OCI-LY7 (cell line): Measurements from ENCODE around the gene IL6ST. TPM values are rescaled to one million over a fixed set of nuclear protein-coding genes. Genes with fewer than 3 reads are reported as not detected.

ENCODE experiments used
- BruUV-seq: library from RNA; stranded (reverse); fragments of 400-500 nt; replicated peaks from 2 replicates; lab custom pipeline; 2021; lab: Mats Ljungman, UMichigan
- CTCF ChIA-PET: fragments of 300-600 bp; sonication (Branson Sonifier 250); formaldehyde crosslinking; loops from one replicate; lab custom pipeline; 2022; ENCODE audit warnings: antibody characterized with exemption; ENCODE audit not compliant: unreplicated experiment; lab: Charles Lee
- POLR2A ChIA-PET: fragments of 300-600 bp; sonication (Branson Sonifier 250); formaldehyde crosslinking; loops from one replicate; lab custom pipeline; 2022; ENCODE audit warnings: antibody characterized with exemption; lab: Charles Lee
- DNase-seq: peaks from one replicate; pipeline ENCODE4 v3.0.0-alpha.2; 2015; ENCODE audit warnings: low spot score
- H2AFZ ChIP-seq: fragments of 200-600 bp; sonication (generic), shearing (Covaris generic); 2 replicates; pipeline ENCODE4 v1.6.1; 2014; ENCODE audit warnings: mild to moderate bottlenecking, antibody characterized with exemption, low read length, moderate library complexity
- H3K27ac ChIP-seq: fragments of 200-600 bp; sonication (generic); 2 replicates; pipeline ENCODE4 v1.5.1; 2014; ENCODE audit warnings: mixed run types, low read depth, mild to moderate bottlenecking, moderate library complexity, low read length, inconsistent platforms; ENCODE audit not compliant: poor library complexity, severe bottlenecking
- H3K36me3 ChIP-seq: fragments of 200-600 bp; sonication (generic); 2 replicates; pipeline ENCODE4 v1.6.1; 2014; ENCODE audit warnings: mild to moderate bottlenecking, antibody characterized with exemption, low read length, moderate library complexity, mixed read lengths; ENCODE audit not compliant: insufficient read depth
- H3K4me1 ChIP-seq: fragments of 200-600 bp; sonication (generic); 2 replicates; pipeline ENCODE4 v1.5.1; 2014; ENCODE audit warnings: mild to moderate bottlenecking, low read length; ENCODE audit not compliant: insufficient read depth, poor library complexity, severe bottlenecking
- H3K4me2 ChIP-seq: fragments of 200-600 bp; sonication (generic); 2 replicates; pipeline ENCODE4 v1.6.1; 2014; ENCODE audit warnings: mild to moderate bottlenecking, low read length
- H3K4me3 ChIP-seq: fragments of 200-600 bp; sonication (generic); 2 replicates; pipeline ENCODE4 v1.5.1; 2014; ENCODE audit warnings: mild to moderate bottlenecking, low read depth, low read length; ENCODE audit not compliant: poor library complexity, severe bottlenecking
- H3K79me2 ChIP-seq: fragments of 200-600 bp; sonication (generic); 2 replicates; pipeline ENCODE4 v1.6.1; 2016; ENCODE audit warnings: low read depth, mild to moderate bottlenecking, low read length, moderate library complexity, mixed read lengths; ENCODE audit not compliant: insufficient read depth
- H3K9me2 ChIP-seq: fragments of 200-600 bp; sonication (generic); 2 replicates; pipeline ENCODE4 v1.6.1; 2016; ENCODE audit warnings: mild to moderate bottlenecking, low read length, mixed read lengths; ENCODE audit not compliant: insufficient read depth
- H3K9me3 ChIP-seq: fragments of 200-600 bp; sonication (generic); 2 replicates; pipeline ENCODE4 v1.6.1; 2014; ENCODE audit warnings: mild to moderate bottlenecking, mixed run types, low read length, mixed read lengths
- H4K20me1 ChIP-seq: fragments of 200-600 bp; sonication (generic); 2 replicates; pipeline ENCODE4 v1.6.1; 2014; ENCODE audit warnings: mild to moderate bottlenecking, antibody characterized with exemption, low read length, moderate library complexity, mixed read lengths; ENCODE audit not compliant: insufficient read depth
- EZH2phosphoT487 ChIP-seq: fragments of 200-600 bp; sonication (generic); IDR thresholded peaks from 2 replicates; pipeline ENCODE4 v1.6.1; 2018; ENCODE audit warnings: low read depth, borderline replicate concordance, mild to moderate bottlenecking, mixed run types, antibody characterized with exemption, low read length, moderate library complexity, mixed read lengths
- intact Hi-C: fragments of 100-400 bp; cut with micrococcal nuclease; formaldehyde crosslinking; loops from one replicate; pipeline ENCODE4 v1.10.0; 2022; ENCODE audit not compliant: unreplicated experiment
- total RNA-seq, 2 experiments: library from RNA; depleted of rRNA in 1 of 2; stranded (reverse); fragments of >200 nt in 1 of 2; shearing (Covaris generic) in 1 of 2; gene quantifications; 2 replicates each; pipeline ENCODE4 v1.2.3, GENCODE V29; 2014 to 2022
- TF ChIP-seq, protein P1 (sequence below): fragments of 200-600 bp; sonication (generic); conservative IDR thresholded peaks from 2 replicates; pipeline ENCODE4 v1.5.1; 2014; ENCODE audit warnings: mild to moderate bottlenecking, antibody characterized with exemption, low read length, moderate library complexity, mixed read lengths

The IL6ST gene
- total RNA-seq, 2 experiments from 2014 or later, result 5.6 to 13.3 TPM

DNA sequence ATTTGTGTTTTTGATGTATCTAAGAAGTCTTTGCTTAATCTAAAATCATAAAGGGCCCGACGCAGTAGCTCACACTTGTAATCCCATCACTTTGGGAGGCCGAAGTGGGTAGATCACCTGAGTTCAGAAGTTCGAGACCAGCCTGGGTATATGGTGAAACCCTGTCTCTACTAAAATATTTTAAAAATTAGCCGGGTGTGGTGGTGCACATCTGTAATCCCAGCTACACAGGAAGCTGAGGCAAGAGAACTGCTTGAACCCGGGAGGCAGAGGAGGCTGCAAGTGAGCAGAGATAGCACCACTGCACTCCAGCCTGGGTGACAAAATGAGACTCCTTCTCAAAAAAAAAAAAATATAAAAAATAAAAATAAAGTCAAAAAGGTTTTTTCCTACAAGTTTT, 9.6 kb downstream of the IL6ST start:
- no peaks in the 10 kb centered on the region for H3K4me1 ChIP-seq

DNA sequence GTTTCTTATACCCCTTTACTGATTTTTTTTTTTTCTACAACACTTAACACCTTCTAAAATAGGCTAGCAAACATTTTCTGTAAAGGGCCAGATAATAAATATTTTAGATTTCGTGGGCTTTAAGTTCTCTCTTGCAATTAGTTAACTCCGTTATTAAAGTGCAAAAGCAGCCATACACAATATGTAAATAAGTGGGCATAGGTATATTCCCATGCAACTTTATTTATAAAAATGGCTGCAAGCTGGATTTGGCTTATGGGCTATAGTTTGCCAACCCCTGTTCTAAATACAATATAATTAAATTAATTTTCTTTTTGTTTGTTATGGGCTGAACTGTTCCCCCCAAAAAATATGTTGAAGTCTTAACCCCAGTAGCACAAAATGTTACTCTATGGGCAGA, 10.8 kb downstream of the IL6ST start:
- H3K4me1 ChIP-seq, result no peaks in the 10 kb centered on the region
- no peak overlapping the region for H2AFZ ChIP-seq
- H3K4me3 ChIP-seq, result no peak overlapping the region
- no peaks in the 10 kb centered on the region for H3K79me2 ChIP-seq
- POLR2A ChIA-PET, result interaction anchor here (1.3 kb wide), 2 partner anchors 18 to 30 kb away, joined by 3 to 5 read pairs; no protein-coding TSS in a partner anchor
- H4K20me1 ChIP-seq, result no peaks in the 10 kb centered on the region
- CTCF ChIA-PET, result no interaction called here
- H3K9me3 ChIP-seq, result no peaks in the 10 kb centered on the region; the same call in 1 of the 2 replicates
- BruUV-seq, result no TSS peak
- no peaks in the 10 kb centered on the region for H3K9me2 ChIP-seq
- no peak overlapping the region for H3K4me2 ChIP-seq
- intact Hi-C loops, result no loop called here
- H3K27ac ChIP-seq, result no peak overlapping the region
- no peak for DNase-seq
- H3K36me3 ChIP-seq, result peaks cover 5% of the 10 kb centered on the region; the same call in 1 of the 2 replicates
- TF ChIP-seq, protein P1, sequence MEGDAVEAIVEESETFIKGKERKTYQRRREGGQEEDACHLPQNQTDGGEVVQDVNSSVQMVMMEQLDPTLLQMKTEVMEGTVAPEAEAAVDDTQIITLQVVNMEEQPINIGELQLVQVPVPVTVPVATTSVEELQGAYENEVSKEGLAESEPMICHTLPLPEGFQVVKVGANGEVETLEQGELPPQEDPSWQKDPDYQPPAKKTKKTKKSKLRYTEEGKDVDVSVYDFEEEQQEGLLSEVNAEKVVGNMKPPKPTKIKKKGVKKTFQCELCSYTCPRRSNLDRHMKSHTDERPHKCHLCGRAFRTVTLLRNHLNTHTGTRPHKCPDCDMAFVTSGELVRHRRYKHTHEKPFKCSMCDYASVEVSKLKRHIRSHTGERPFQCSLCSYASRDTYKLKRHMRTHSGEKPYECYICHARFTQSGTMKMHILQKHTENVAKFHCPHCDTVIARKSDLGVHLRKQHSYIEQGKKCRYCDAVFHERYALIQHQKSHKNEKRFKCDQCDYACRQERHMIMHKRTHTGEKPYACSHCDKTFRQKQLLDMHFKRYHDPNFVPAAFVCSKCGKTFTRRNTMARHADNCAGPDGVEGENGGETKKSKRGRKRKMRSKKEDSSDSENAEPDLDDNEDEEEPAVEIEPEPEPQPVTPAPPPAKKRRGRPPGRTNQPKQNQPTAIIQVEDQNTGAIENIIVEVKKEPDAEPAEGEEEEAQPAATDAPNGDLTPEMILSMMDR, result no peak
- TF ChIP-seq EZH2phosphoT487, result no peak

More for the DNA sequence above, 9.6 kb downstream of the IL6ST start:
- no peak overlapping the region for H2AFZ ChIP-seq
- no TSS peak for BruUV-seq
- no peaks in the 10 kb centered on the region for H4K20me1 ChIP-seq
- POLR2A ChIA-PET, result interaction anchor here (0.5 to 1.3 kb wide), 3 partner anchors 11 to 473 kb away, joined by 3 to 5 read pairs (median 4); no protein-coding TSS in a partner anchor
- no peak for DNase-seq
- no peak overlapping the region for H3K27ac ChIP-seq
- no peaks in the 10 kb centered on the region for H3K9me2 ChIP-seq
- no peaks in the 10 kb centered on the region; the same call in 1 of the 2 replicates for H3K9me3 ChIP-seq
- CTCF ChIA-PET, result no interaction called here
- no peaks in the 10 kb centered on the region for H3K79me2 ChIP-seq
- H3K4me3 ChIP-seq, result no peak overlapping the region
- H3K4me2 ChIP-seq, result no peak overlapping the region
- intact Hi-C loops, result no loop called here
- TF ChIP-seq, protein P1, result no peak
- TF ChIP-seq EZH2phosphoT487, result no peak
- peaks cover 5% of the 10 kb centered on the region; the same call in 1 of the 2 replicates for H3K36me3 ChIP-seq

DNA sequence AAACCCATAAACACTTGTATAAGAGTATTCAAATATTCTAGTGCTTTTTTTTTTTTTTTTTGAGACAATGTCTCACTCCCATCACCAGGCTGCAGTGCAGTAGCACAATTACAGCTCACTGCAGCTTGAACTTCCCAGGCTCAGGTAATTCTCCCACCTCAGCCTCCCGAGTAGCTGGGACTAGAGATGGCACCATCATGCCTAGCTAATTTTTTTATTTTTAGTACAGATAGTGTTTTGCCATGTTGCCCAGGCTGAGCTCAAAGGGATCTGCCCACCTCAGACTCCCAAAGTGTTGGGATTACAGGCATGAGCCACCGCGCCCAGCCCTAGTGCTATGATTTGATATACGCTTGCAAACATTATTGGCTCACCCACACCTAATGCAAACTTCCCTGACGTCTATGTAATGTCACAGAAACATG, 11.8 kb downstream of the IL6ST start:
- no peak overlapping the region for H2AFZ ChIP-seq
- no peak for DNase-seq
- no peaks in the 10 kb centered on the region; the same call in 1 of the 2 replicates for H3K9me3 ChIP-seq
- no peak overlapping the region for H3K4me2 ChIP-seq
- no peak for TF ChIP-seq EZH2phosphoT487
- TF ChIP-seq, protein P1, result no peak
- no peak overlapping the region for H3K4me3 ChIP-seq
- no peaks in the 10 kb centered on the region for H3K79me2 ChIP-seq
- H4K20me1 ChIP-seq, result no peaks in the 10 kb centered on the region
- BruUV-seq, result no TSS peak
- no peaks in the 10 kb centered on the region for H3K9me2 ChIP-seq
- POLR2A ChIA-PET, result interaction anchor here (0.6 to 1.3 kb wide), 5 partner anchors 23 to 1262 kb away, joined by 3 to 6 read pairs (median 4); no protein-coding TSS in a partner anchor
- no peak overlapping the region for H3K27ac ChIP-seq
- H3K36me3 ChIP-seq, result peaks cover 5% of the 10 kb centered on the region; the same call in 1 of the 2 replicates
- intact Hi-C loops, result no loop called here
- H3K4me1 ChIP-seq, result no peaks in the 10 kb centered on the region
- CTCF ChIA-PET, result no interaction called here
